Activated T-helper 2 cell treated with anti-CD3 and anti-CD28 coated beads, Interferon-gamma antibody, Interleukin-2, Interleukin-4, amounts not matched to agents 10 μg/mL and 5 μg/mL and 100 μg/mL, durations not matched to agents 14 hours and 24 hours and 36 hours (primary cell): Measurements from ENCODE around the gene LMTK2. TPM values are rescaled to one million over a fixed set of nuclear protein-coding genes. Genes with fewer than 3 reads are reported as not detected.

Experiments
- DNase-seq: peaks from one replicate; pipeline ENCODE4 v3.0.0; 2021; ENCODE audit warnings: low spot score
- H3K27ac Mint-ChIP-seq: one replicate; pipeline ENCODE4 v1.8.0; 2021; ENCODE audit warnings: mixed read lengths
- H3K27me3 Mint-ChIP-seq: one replicate; pipeline ENCODE4 v1.8.0; 2021; ENCODE audit warnings: low read depth, mixed read lengths
- H3K36me3 Mint-ChIP-seq: one replicate; pipeline ENCODE4 v1.8.0; 2021; ENCODE audit warnings: low read depth, mixed read lengths
- H3K4me1 Mint-ChIP-seq: one replicate; pipeline ENCODE4 v1.8.0; 2021; ENCODE audit warnings: low read depth, mixed read lengths
- H3K4me3 Mint-ChIP-seq: one replicate; pipeline ENCODE4 v1.8.0; 2021; ENCODE audit warnings: low read depth, mild to moderate bottlenecking, moderate library complexity, mixed read lengths
- H3K9me3 Mint-ChIP-seq: one replicate; pipeline ENCODE4 v1.8.0; 2021; ENCODE audit warnings: mixed read lengths
- intact Hi-C: fragments of 100-400 bp; cut with micrococcal nuclease; formaldehyde crosslinking; loops from one replicate; pipeline ENCODE4 v1.15.1; 2023
- total RNA-seq: library from RNA; stranded (reverse); gene quantifications from 2 replicates; pipeline ENCODE4 v1.2.3, GENCODE V29; 2022

Gene LMTK2
- total RNA-seq, 1 donor from 2014 or later, result 14.7 TPM

GRCh38 chr7:98209166-98209920 is 102.7 kb downstream of the LMTK2 start:
- no peak overlapping the region for H3K27ac Mint-ChIP-seq
- H3K27me3 Mint-ChIP-seq, result no peaks in the 10 kb centered on the region
- no peak for DNase-seq
- intact Hi-C loops, result no loop called here
- H3K4me1 Mint-ChIP-seq, result no peaks in the 10 kb centered on the region
- no peaks in the 10 kb centered on the region for H3K9me3 Mint-ChIP-seq
- peaks cover 15% of the 10 kb centered on the region for H3K36me3 Mint-ChIP-seq
- peak overlapping the region; percentile 26 for H3K4me3 Mint-ChIP-seq

- H3K36me3 Mint-ChIP-seq, result peaks cover 10% of the 10 kb centered on the region
- H3K4me1 Mint-ChIP-seq, result no peaks in the 10 kb centered on the region
- no peak overlapping the region for H3K27ac Mint-ChIP-seq
- intact Hi-C loops, result no loop called here
- H3K9me3 Mint-ChIP-seq, result no peaks in the 10 kb centered on the region
- no peak for DNase-seq
- no peaks in the 10 kb centered on the region for H3K27me3 Mint-ChIP-seq
- H3K4me3 Mint-ChIP-seq, result no peak overlapping the region
These were observed 104.0 kb downstream of the LMTK2 start for GRCh38 chr7:98210513-98211220.

GRCh38 chr7:98211221-98211675 is 104.6 kb downstream of the LMTK2 start, which contains the start of gene BHLHA15:
BHLHA15 (plus strand) TSS chr7:98211439; CDS start chr7:98212310, 871 bp downstream.
- Mint-ChIP-seq H3K27me3 (no peaks in the 10 kb centered on the region), H3K4me3 (peak within 1 kb of the TSS; percentile 33), H3K27ac (no peak within 1 kb of the TSS), H3K9me3 (no peaks in the 10 kb centered on the region), H3K36me3 (peaks cover 7% of the 10 kb centered on the region), H3K4me1 (no peaks in the 10 kb centered on the region)
- no peak for DNase-seq
- intact Hi-C loops, result no loop called here

- no peak for DNase-seq
- Mint-ChIP-seq H3K27me3 (no peaks in the 10 kb centered on the region), H3K27ac (no peak overlapping the region), H3K36me3 (peaks cover 7% of the 10 kb centered on the region), H3K4me3 (peak overlapping the region; percentile 33), H3K9me3 (no peaks in the 10 kb centered on the region), H3K4me1 (no peaks in the 10 kb centered on the region)
- intact Hi-C loops, result no loop called here
These were observed 105.2 kb downstream of the LMTK2 start for GRCh38 chr7:98211676-98212531.

GRCh38 chr7:98212532-98213041 is 105.9 kb downstream of the LMTK2 start:
- Mint-ChIP-seq H3K36me3 (peaks cover under 1% of the 10 kb centered on the region), H3K9me3 (no peaks in the 10 kb centered on the region), H3K4me1 (no peaks in the 10 kb centered on the region), H3K4me3 (no peak overlapping the region), H3K27ac (no peak overlapping the region), H3K27me3 (no peaks in the 10 kb centered on the region)
- intact Hi-C loops, result no loop called here
- no peak for DNase-seq

GRCh38 chr7:98213296-98213887 is 106.7 kb downstream of the LMTK2 start:
- H3K27ac Mint-ChIP-seq, result no peak overlapping the region
- peaks cover 4% of the 10 kb centered on the region for H3K36me3 Mint-ChIP-seq
- no peak overlapping the region for H3K4me3 Mint-ChIP-seq
- intact Hi-C loops, result no loop called here
- H3K4me1 Mint-ChIP-seq, result peaks cover 4% of the 10 kb centered on the region
- no peaks in the 10 kb centered on the region for H3K9me3 Mint-ChIP-seq
- no peak for DNase-seq
- no peaks in the 10 kb centered on the region for H3K27me3 Mint-ChIP-seq

GRCh38 chr7:98213888-98214810 is 107.5 kb downstream of the LMTK2 start:
- no peak for DNase-seq
- Mint-ChIP-seq H3K36me3 (peaks cover 9% of the 10 kb centered on the region), H3K9me3 (no peaks in the 10 kb centered on the region), H3K4me3 (no peak overlapping the region), H3K27me3 (no peaks in the 10 kb centered on the region), H3K27ac (no peak overlapping the region), H3K4me1 (peaks cover 10% of the 10 kb centered on the region)
- intact Hi-C loops, result no loop called here

- Mint-ChIP-seq H3K9me3 (no peaks in the 10 kb centered on the region), H3K4me1 (peaks cover 11% of the 10 kb centered on the region), H3K27me3 (no peaks in the 10 kb centered on the region), H3K27ac (no peak overlapping the region), H3K4me3 (no peak overlapping the region), H3K36me3 (peaks cover 14% of the 10 kb centered on the region)
- no peak for DNase-seq
- intact Hi-C loops, result no loop called here
These were observed 108.2 kb downstream of the LMTK2 start for GRCh38 chr7:98214811-98215321.

- Mint-ChIP-seq H3K4me1 (peaks cover 11% of the 10 kb centered on the region), H3K9me3 (no peaks in the 10 kb centered on the region), H3K27ac (no peak overlapping the region), H3K4me3 (no peak overlapping the region), H3K36me3 (peaks cover 15% of the 10 kb centered on the region), H3K27me3 (no peaks in the 10 kb centered on the region)
- no peak for DNase-seq
- intact Hi-C loops, result no loop called here
These were observed 109.2 kb downstream of the LMTK2 start for GRCh38 chr7:98215561-98216495.

- DNase-seq, result no peak
- Mint-ChIP-seq H3K4me3 (no peak overlapping the region), H3K36me3 (peaks cover 19% of the 10 kb centered on the region), H3K27ac (no peak overlapping the region), H3K27me3 (no peaks in the 10 kb centered on the region), H3K9me3 (no peaks in the 10 kb centered on the region), H3K4me1 (peaks cover 11% of the 10 kb centered on the region)
- intact Hi-C loops, result no loop called here
These were observed 110.4 kb downstream of the LMTK2 start for GRCh38 chr7:98216941-98217622.
